ENCODE measurements around the gene EGFL7. TPM values are rescaled to one million over a fixed set of nuclear protein-coding genes. Genes with fewer than 3 reads are reported as not detected.

EGFL7 gene
- total RNA-seq, 1 experiment from 2014 or later: 79.5 TPM

GRCh38 chr9:136689108-136689460 is 26.4 kb downstream of the EGFL7 start:
- no peak for TF ChIP-seq CTCF (conservative IDR thresholded peaks at IDR 0.05; ENCODE audit: low read depth, low read length)
- BruUV-seq (replicated peaks): no TSS peak
- ChIA-PET POLR2A (ENCODE audit: low non-redundant PET) (no interaction called here), CTCF (no interaction called here)
- Histone ChIP-seq H3K4me1 (ENCODE audit: insufficient read depth, low read length, poor library complexity, severe bottlenecking) (peaks cover 6% of the 10 kb centered on the region), H3K27ac (ENCODE audit: low read depth, low read length, poor library complexity, severe bottlenecking) (no peak overlapping the region), H3K36me3 (ENCODE audit: insufficient read depth, low read length, poor library complexity, severe bottlenecking) (no peaks in the 10 kb centered on the region), H3K27me3 (replicated peaks; ENCODE audit: insufficient read depth, low read depth, low read length, poor library complexity) (no peaks in the 10 kb centered on the region), H3K9me3 (ENCODE audit: low read depth, low read length, poor library complexity, severe bottlenecking) (no peaks in the 10 kb centered on the region), H3K4me3 (ENCODE audit: low read depth, low read length, poor library complexity, severe bottlenecking) (no peak overlapping the region)
- intact Hi-C loops (cut with micrococcal nuclease; ENCODE audit: unreplicated experiment): no loop called here
- no peak for DNase-seq (ENCODE audit: low spot score)

- Histone ChIP-seq H3K4me1 (ENCODE audit: insufficient read depth, low read length, poor library complexity, severe bottlenecking) (peaks cover 6% of the 10 kb centered on the region), H3K27me3 (replicated peaks; ENCODE audit: insufficient read depth, low read depth, low read length, poor library complexity) (no peaks in the 10 kb centered on the region), H3K27ac (ENCODE audit: low read depth, low read length, poor library complexity, severe bottlenecking) (no peak overlapping the region), H3K36me3 (ENCODE audit: insufficient read depth, low read length, poor library complexity, severe bottlenecking) (no peaks in the 10 kb centered on the region), H3K9me3 (ENCODE audit: low read depth, low read length, poor library complexity, severe bottlenecking) (no peaks in the 10 kb centered on the region), H3K4me3 (ENCODE audit: low read depth, low read length, poor library complexity, severe bottlenecking) (no peak overlapping the region)
- DNase-seq (ENCODE audit: low spot score): no peak
- BruUV-seq (replicated peaks): no TSS peak
- intact Hi-C loops (cut with micrococcal nuclease; ENCODE audit: unreplicated experiment): no loop called here
- ChIA-PET CTCF (no interaction called here), POLR2A (ENCODE audit: low non-redundant PET) (no interaction called here)
- TF ChIP-seq EZH2 (IDR thresholded peaks at IDR 0.05; ENCODE audit: borderline replicate concordance, low read depth, low read length, poor library complexity, severe bottlenecking) (no peak), CTCF (conservative IDR thresholded peaks at IDR 0.05; ENCODE audit: low read depth, low read length) (no peak)
Observed at GRCh38 chr9:136690104-136690805, 27.5 kb downstream of the EGFL7 start.

- Histone ChIP-seq H3K9me3 (ENCODE audit: low read depth, low read length, poor library complexity, severe bottlenecking) (no peaks in the 10 kb centered on the region), H3K4me1 (ENCODE audit: insufficient read depth, low read length, poor library complexity, severe bottlenecking) (peaks cover 1% of the 10 kb centered on the region), H3K4me3 (ENCODE audit: low read depth, low read length, poor library complexity, severe bottlenecking) (no peak overlapping the region), H3K27ac (ENCODE audit: low read depth, low read length, poor library complexity, severe bottlenecking) (no peak overlapping the region), H3K36me3 (ENCODE audit: insufficient read depth, low read length, poor library complexity, severe bottlenecking) (no peaks in the 10 kb centered on the region), H3K27me3 (replicated peaks; ENCODE audit: insufficient read depth, low read depth, low read length, poor library complexity) (no peaks in the 10 kb centered on the region)
- TF ChIP-seq EZH2 (IDR thresholded peaks at IDR 0.05; ENCODE audit: borderline replicate concordance, low read depth, low read length, poor library complexity, severe bottlenecking) (no peak), CTCF (conservative IDR thresholded peaks at IDR 0.05; ENCODE audit: low read depth, low read length) (no peak)
- ChIA-PET CTCF (no interaction called here), POLR2A (ENCODE audit: low non-redundant PET) (no interaction called here)
- no peak for DNase-seq (ENCODE audit: low spot score)
- no TSS peak for BruUV-seq (replicated peaks)
- intact Hi-C loops (cut with micrococcal nuclease; ENCODE audit: unreplicated experiment): no loop called here
Observed at GRCh38 chr9:136690806-136691261, 28.1 kb downstream of the EGFL7 start.
